ENCODE data around the gene GSTT4.
"Not testable (repeated sequence)": the region's sequence is repeated elsewhere in the genome, so short reads cannot be mapped to it uniquely, and the experiment has no call there.

The GSTT4 gene

GRCh38 chr22:24024354-24024753 lies 19.1 kb upstream of the GSTT4 start:
- no peak for DNase-seq

DNA sequence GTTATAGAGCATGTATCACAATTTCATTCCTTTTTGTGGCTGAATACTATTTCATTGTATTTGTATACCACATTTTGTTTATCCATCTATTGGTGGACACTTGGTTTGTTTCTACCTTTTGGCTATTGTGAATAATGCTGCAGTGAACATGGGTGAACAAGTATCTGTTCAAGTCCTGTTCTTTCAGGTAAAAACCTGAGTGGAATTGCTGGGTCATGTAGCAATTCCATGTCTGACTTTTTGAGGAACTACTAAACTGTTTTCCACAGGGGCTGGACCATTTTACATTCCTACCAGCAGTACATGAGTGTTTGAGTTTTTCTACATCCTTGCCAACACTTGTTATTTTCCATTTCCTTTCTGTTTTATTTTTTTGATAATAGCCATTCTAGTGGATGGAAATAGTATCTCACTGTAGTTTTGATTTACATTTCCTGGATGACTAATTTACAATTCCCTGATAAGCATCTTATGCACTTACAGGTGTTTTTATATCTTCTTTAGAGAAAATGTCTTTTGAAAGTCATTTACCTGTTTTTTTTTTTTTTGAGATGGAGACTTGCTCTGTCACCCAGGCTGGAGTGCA lies 18.0 kb upstream of the GSTT4 start:
- DNase-seq = no peak

DNA sequence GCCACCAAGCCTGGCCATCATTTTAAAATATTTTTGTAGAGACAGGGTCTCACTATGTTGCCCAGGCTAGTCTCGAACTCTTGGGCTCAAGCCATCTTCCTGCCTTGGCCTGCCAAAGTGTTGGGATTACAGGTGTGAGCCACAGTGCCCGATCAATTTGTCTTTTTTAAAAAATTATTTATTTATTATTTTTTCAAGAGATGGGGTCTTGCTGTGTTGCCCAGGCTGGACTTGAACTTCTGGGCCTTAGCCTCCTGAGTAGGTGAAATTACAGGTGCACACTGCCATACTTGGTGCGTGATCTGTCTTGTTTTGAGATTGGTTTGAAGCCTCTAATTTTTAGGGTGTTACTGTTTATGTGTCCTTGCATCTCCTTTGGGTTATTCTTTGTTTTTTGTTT lies 16.1 kb upstream of the GSTT4 start:
- no peak for DNase-seq

GRCh38 chr22:24016156-24016555 lies 10.9 kb upstream of the GSTT4 start:
- DNase-seq = no peak

DNA sequence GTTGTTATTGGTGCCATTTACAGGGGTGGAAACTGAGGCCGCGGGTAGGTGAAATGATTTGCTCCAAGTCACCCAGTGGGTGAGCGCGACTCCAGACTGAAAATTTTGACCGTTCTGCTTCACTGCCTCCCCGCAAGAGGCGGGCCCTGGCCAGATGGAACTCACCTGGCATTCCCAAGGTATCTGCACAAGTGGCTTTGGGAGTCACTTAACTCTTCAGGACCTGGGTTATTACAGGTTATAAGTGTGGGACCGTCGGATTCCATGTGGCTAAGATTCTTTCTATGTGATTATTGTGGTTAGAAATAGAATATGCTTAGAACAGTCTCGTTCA lies 6.4 kb upstream of the GSTT4 start:
- DNase-seq = no peak

DNA sequence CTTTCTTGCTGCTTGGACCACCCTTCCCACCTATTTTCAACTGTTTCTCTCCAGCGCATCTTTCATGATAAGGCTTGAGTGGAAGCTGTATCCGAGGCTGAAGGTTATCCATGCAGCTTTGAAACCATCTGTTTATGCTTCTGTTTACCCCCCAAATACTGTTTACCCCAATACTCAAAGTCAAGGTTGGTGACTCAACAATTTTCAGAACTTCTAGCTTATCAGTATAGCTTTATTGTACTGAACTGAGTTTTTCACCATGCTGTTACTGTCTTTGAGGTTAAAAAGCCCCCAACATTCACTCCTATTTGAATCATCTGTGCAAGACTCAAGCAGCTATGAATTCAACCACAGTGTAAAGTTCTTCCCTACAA lies 4.8 kb upstream of the GSTT4 start:
- DNase-seq = no peak

DNA sequence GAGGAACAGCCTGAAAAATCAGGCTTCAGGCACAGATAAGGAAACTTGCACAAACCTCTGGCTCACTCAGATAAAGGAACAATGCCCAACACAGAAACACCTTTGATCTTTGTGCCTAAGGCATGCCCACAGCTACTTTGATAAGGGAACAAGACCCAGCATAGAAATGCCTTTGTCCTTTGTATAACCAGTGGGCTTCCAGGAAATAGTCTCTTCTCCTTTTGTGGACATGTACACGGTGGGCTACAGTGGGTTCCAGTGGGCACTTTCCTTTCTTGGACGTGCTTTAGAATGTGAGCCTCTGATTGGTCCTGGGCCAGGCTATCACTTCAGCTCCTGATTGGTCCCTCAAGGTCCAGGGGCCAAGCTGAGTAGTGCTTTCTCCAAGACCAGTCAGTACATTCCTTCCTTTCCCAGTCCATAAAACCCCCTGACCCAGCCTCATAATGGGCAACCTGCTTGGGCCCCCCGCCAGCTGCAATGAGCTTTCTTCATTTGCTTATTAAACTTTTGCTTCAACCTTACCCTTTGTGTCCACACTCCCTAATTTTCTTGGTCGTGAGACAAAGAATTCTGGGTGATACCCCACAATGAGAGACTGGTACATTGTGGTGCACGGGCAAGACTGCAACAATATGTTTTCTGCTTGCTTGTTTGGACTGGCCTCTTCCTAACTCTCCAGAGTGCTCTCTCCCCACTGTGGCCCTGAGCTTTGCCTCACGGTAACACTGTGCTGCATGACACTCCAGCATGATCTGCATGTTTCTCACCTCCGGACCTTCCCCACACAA lies 4.2 kb upstream of the GSTT4 start:
- no peak for DNase-seq

GRCh38 chr22:24008381-24009226 lies 3.4 kb upstream of the GSTT4 start:
- no peak for DNase-seq

- no peak for DNase-seq
Measured at GRCh38 chr22:24008022-24008283, 2.7 kb upstream of the GSTT4 start.

DNA sequence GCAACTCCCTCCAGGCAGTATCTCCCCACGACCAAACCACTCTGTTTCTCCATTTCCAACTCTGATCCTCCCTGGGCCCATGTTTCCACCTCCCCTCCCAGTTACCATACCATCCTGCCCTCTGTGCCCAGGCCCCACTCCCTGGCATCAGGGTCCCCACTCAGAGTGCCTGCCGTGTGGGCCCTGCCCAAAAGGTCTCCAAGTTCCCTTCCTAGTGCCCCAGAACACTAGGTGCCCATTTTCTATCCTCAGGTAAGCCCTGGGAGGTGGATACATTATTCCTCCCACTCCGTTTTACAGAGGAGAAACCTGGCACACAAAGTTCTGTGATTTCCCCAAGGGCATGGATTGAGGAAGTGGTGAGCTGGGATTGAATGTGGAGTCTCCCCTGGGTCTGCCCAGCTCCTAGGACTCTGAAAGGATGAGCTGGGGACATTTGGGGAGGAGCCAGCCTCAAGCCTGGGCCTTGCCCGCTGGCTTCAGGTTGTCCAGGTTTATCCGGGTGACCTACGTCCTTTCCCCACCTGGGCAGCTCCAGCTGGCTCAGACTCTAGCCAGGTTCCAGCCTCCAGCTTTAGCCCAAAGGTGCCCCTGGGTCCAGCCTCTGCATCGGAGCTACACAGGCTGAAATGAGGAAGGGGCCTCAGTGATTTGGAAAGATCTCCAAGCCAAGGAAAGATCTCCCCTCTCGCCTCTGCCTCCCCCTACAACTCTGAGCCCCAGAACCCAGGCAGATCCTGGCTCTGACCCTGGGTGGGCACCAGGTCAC lies 2.2 kb upstream of the GSTT4 start:
- DNase-seq = no peak

- no peak for DNase-seq
Measured at GRCh38 chr22:24006914-24007214, 1.6 kb upstream of the GSTT4 start.

DNA sequence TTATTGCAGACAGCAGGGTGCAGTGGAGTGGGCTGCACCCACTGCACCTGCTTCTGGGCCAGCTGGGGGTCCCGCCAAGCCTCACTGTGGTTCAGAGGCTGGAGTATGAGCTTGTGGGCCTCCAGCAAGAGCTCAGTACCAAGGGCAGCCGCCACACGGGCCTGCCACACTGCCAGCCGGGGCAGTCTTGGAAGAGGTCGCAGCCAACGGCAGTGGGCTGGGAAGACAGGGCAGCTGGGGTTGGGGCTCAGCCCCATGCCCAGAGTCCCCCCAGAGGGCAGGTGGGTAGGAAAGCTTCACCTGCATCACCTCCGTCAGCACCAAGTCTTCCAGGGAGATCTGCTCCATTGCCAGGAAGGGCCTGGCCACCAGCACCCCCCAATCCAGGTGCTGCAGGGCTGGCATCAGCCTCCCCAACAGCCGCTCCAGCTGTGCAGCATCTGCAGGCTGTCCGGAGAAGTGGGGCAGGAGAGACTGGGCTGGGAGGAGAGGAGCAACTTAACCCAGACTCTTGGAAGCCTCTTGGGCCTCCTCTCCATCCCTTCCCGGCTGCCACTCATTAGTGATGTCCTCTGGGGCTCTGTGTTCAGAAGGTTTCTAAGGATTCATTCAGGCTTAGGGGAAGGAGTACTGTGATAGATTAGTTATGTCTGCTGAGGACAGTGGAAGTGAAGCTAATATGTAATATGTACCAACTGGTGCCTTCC lies 1.1 kb upstream of the GSTT4 start:
- DNase-seq = no peak

GRCh38 chr22:24003887-24004286 lies 1.4 kb downstream of the GSTT4 start:
- no peak for DNase-seq

GRCh38 chr22:24002851-24003250 lies 2.4 kb downstream of the GSTT4 start:
- no peak for DNase-seq

DNA sequence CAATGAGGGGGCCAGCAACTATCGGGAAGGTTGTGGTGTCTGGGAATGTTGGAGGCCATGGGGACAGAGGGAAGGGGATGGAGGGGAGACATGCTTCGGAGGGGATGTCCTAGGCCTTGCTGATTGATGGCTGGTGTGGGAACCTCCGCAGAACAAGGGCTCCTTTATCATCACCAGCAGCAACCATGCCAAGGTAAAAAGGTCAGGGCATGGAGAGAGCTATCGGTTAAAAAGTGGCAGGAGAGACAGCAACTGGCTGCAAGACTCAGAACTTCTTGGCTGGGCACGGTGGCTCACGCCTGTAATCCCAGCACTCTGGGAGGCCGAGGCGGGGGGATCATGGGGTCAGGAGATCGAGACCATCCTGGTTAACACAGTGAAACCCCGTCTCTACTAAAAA lies 3.0 kb downstream of the GSTT4 start:
- no peak for DNase-seq

GRCh38 chr22:24001314-24001713 lies 3.9 kb downstream of the GSTT4 start:
- no peak for DNase-seq

DNA sequence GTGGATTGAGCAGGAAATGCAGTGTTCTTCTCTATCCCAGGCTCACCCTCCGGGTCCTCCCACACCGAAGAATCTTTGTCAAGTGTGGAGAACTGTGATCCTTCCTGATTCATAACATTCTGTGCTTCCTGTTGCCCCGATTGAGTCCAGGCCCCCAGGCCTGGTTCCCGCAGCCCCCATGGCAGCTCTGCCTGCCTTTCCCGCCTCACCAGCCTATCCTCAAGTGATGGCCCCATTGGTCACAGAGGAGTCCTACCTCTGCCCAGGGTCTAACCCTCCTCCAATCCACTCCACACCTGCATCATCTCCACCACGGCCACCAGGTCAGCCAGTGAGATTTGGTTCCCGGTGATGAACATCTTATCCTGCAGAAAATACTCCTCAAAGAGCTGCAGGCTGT lies 5.5 kb downstream of the GSTT4 start:
- not testable (repeated sequence) for DNase-seq

DNA sequence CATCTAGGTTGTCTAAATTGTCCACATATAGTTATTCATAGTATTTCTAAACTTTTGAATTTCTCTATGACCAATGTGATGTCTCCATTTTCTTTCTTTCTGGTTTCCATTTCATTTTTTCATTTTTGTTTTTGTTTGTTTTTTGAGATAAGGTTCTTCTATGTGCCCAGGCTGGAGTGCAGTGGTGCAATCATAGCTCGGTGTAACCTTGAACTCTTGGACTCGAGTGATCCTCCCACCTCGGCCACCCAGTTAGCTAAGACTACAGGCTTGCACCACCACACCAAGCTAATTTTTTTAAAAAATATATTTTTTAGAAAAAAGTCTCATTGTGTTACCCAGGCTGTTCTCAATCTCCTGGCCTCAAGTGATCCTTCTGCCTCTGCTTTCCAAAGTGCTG lies 8.2 kb downstream of the GSTT4 start:
- DNase-seq = no peak

- not testable (repeated sequence) for DNase-seq
Measured at GRCh38 chr22:23993581-23994177, 11.6 kb downstream of the GSTT4 start.

- not testable (repeated sequence) for DNase-seq
Measured at GRCh38 chr22:23993080-23993479, 12.2 kb downstream of the GSTT4 start.

DNA sequence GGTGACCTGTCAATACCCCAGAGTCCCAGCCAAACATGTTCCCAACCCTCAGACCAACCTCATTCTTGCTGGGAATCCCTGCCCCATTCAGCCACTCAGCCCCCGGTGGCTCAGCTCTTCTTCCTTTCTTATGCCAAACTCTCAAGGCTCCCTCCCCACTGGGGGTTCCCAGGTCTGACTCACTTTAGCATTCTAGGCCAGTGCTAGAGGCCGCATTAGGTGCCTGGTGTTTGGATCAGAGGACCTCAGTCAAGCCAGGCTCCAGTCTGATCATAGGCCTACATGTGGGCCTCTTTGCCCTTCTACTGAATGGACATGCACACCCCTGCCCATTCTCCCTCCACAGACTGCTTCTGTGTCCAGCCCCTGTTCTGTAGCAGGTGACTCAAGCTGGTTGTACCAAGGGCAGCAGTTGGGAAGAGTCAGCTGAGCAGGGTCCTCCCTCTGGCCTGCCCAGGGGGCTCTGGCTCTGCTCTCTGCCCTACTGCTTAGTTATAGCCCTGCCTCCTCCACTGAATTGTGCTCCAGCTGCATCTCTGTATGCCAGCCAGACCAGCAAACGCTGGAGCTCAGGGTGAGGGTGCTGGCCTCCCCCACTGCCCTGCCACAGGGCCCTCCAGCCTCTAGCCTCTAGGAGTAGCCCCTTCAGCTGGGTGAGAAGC lies 15.5 kb downstream of the GSTT4 start:
- DNase-seq = not testable (repeated sequence)

DNA sequence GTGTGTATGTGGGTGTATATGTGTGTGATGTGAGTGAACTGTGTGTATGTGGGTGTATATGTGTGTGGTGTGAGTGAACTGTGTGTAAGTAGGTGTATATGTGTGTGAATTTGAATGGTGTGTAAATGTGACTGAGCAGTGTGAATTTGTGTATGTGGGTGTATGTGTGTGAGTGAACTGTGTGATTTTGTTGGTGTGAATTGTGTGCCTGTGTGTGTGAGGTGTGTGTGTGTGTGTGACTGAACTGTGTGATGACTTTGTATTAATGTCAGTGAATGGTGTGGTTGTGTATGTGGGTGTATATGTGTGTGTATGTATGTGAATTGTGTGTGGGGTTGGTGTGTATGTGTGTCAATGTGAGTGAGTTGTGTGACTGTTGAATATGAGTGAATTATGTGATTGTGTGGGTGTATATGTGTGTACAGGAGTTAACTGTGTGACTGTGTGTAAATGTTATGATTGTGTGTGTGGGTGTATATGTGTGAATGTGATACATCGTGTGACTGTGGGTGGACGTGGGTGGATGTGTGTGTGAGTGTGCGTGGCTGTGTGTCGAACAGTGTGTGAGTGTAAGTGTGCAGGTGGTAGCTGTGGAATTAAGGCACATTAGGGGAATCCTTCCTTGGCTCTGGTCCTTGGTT lies 18.6 kb downstream of the GSTT4 start:
- DNase-seq = not testable (repeated sequence)
